ENCODE measurements around the gene ZMYM1. TPM values are rescaled to one million over a fixed set of nuclear protein-coding genes. Genes with fewer than 3 reads are reported as not detected.

The ZMYM1 gene
- total RNA-seq = 11.8 and 12.3 TPM in 2 replicates

GRCh38 chr1:35079003-35079930, at the start of gene ZMYM1:
Gene ZMYM1, plus strand, starts transcription at chr1:35079385. Its CDS starts 14,603 bp downstream, at chr1:35093988.

Other genes with a start within 250 kb of the ZMYM1 start
- 33.0 and 43.8 TPM in 2 replicates for gene SMIM12, start 219.6 kb upstream of the ZMYM1 start, total RNA-seq
- gene DLGAP3, start 149.7 kb upstream of the ZMYM1 start, total RNA-seq = under 0.01 TPM in 1 of 2 replicates, not detected in the other
- gene TMEM35B, start 94.0 kb upstream of the ZMYM1 start, total RNA-seq = 23.6 and 27.9 TPM in 2 replicates
- gene ZMYM6, start 47.4 kb upstream of the ZMYM1 start, total RNA-seq = 14.7 and 15.2 TPM in 2 replicates
- 315 and 339 TPM in 2 replicates for gene SFPQ, start 113.8 kb downstream of the ZMYM1 start, total RNA-seq
- 27.6 and 33.3 TPM in 2 replicates for gene ZMYM4, start 189.3 kb downstream of the ZMYM1 start, total RNA-seq

All from aortic smooth muscle cell (primary cell).